NCI-H1930 (cell line): ENCODE data around the gene STRBP.

Source experiments
- DNase-seq, 2 experiments: peaks; one replicate each; lab custom pipeline; 2025; lab: John Stamatoyannopoulos, UW

Gene STRBP

GRCh38 chr9:123099042-123099441 lies 169.3 kb downstream of the STRBP start:
- DNase-seq: no peak

- DNase-seq: no peak
These were observed 170.3 kb downstream of the STRBP start for GRCh38 chr9:123098096-123098459.

GRCh38 chr9:123097430-123098095 lies 170.8 kb downstream of the STRBP start:
- no peak for DNase-seq

- DNase-seq: no peak
These were observed 171.4 kb downstream of the STRBP start for GRCh38 chr9:123096987-123097386.

GRCh38 chr9:123093141-123093540 lies 175.2 kb downstream of the STRBP start:
- no peak for DNase-seq

GRCh38 chr9:123091459-123091858 lies 176.9 kb downstream of the STRBP start:
- no peak for DNase-seq

GRCh38 chr9:123090956-123091355 lies 177.4 kb downstream of the STRBP start:
- DNase-seq: no peak

GRCh38 chr9:123090198-123090896 lies 178.0 kb downstream of the STRBP start:
- no peak for DNase-seq

- no peak for DNase-seq
These were observed 178.6 kb downstream of the STRBP start for GRCh38 chr9:123089790-123090189.

- DNase-seq: no peak
These were observed 179.3 kb downstream of the STRBP start for GRCh38 chr9:123089040-123089439.

- DNase-seq: no peak
These were observed 181.0 kb downstream of the STRBP start for GRCh38 chr9:123087359-123087888.

- DNase-seq: no peak
These were observed 182.5 kb downstream of the STRBP start for GRCh38 chr9:123085916-123086315.

- DNase-seq: no peak
These were observed 184.1 kb downstream of the STRBP start for GRCh38 chr9:123084256-123084655.

- DNase-seq: no peak
These were observed 184.7 kb downstream of the STRBP start for GRCh38 chr9:123083680-123084079.

- DNase-seq: peak in 1 of 2 experiments; percentile 19
These were observed 186.6 kb downstream of the STRBP start for GRCh38 chr9:123081824-123082223.

- DNase-seq: no peak
These were observed 187.9 kb downstream of the STRBP start for GRCh38 chr9:123080444-123080843.

GRCh38 chr9:123074628-123075027 lies 193.8 kb downstream of the STRBP start:
- DNase-seq: no peak

- no peak for DNase-seq
These were observed 194.4 kb downstream of the STRBP start for GRCh38 chr9:123073991-123074422.

GRCh38 chr9:123073441-123073840 lies 194.9 kb downstream of the STRBP start:
- DNase-seq: no peak

GRCh38 chr9:123072407-123072995 lies 195.9 kb downstream of the STRBP start:
- DNase-seq: no peak
